ENCODE data around the gene RAET1G.

RAET1G gene

GRCh38 chr6:149871182-149871581 is 51.7 kb downstream of the RAET1G start:
- no peaks in the 10 kb centered on the region for H3K36me3 ChIP-seq (replicated peaks in 1 of 2; ENCODE audit: control insufficient read depth in 2 of 2, insufficient read depth in 2 of 2, low read length in 2 of 2)
- no peak overlapping the region for H3K4me2 ChIP-seq (ENCODE audit: insufficient read depth, low read length, poor library complexity, severe bottlenecking)
- no peak overlapping the region for H3K4me3 ChIP-seq (ENCODE audit: low read length in 2 of 2)
- H2BK120ac ChIP-seq (ENCODE audit: low read depth, low read length), result no peak overlapping the region
- DNase-seq (ENCODE audit: low spot score), result no peak
- H3K4me1 ChIP-seq (ENCODE audit: control insufficient read depth in 2 of 2, insufficient read depth in 1 of 2, low read depth in 1 of 2, low read length in 2 of 2), result peaks cover 0 to 4% of the 10 kb centered on the region in 2 donors
- H2AFZ ChIP-seq (ENCODE audit: low read length), result no peak overlapping the region
- no peak overlapping the region for H3K14ac ChIP-seq (ENCODE audit: low read length)
- no peak overlapping the region for H2BK15ac ChIP-seq (ENCODE audit: low read length)
- H3K9ac ChIP-seq (ENCODE audit: low read depth, low read length, poor library complexity), result no peak overlapping the region
- H2BK12ac ChIP-seq (ENCODE audit: low read length), result no peak overlapping the region
- H3K27ac ChIP-seq (replicated peaks; ENCODE audit: low read length), result no peak overlapping the region
- no peak overlapping the region for H2BK5ac ChIP-seq (ENCODE audit: low read length)
- peaks cover 0 to 2% of the 10 kb centered on the region in 2 donors for H3K9me3 ChIP-seq (replicated peaks in 1 of 2; ENCODE audit: control insufficient read depth in 2 of 2, insufficient read depth in 1 of 2, low read depth in 1 of 2, low read length in 2 of 2)
- H2AK5ac ChIP-seq (ENCODE audit: low read depth, low read length), result no peak overlapping the region
- WGBS, 2 donors (ENCODE audit: extremely low coverage in 2 of 2, insufficient read length in 2 of 2, insufficient replicate concordance in 1 of 2), result no CpG with 5 or more reads among the region's 2 CpGs
- no peak overlapping the region for H3K4ac ChIP-seq (ENCODE audit: low read length)
- no peak overlapping the region for H4K91ac ChIP-seq (ENCODE audit: low read depth, low read length, poor library complexity)
- no peak overlapping the region for H3K23ac ChIP-seq (ENCODE audit: low read depth, low read length, poor library complexity)
- H3K27me3 ChIP-seq (ENCODE audit: control insufficient read depth in 3 of 3, insufficient read depth in 3 of 3, low read depth in 1 of 3, low read length in 3 of 3), result no peaks in the 10 kb centered on the region
- H3K79me1 ChIP-seq (ENCODE audit: low read depth, low read length), result no peaks in the 10 kb centered on the region
- no peak overlapping the region for H3K18ac ChIP-seq (ENCODE audit: low read length)
- H4K8ac ChIP-seq (ENCODE audit: low read depth, low read length), result no peak overlapping the region

GRCh38 chr6:149869275-149869892 is 53.5 kb downstream of the RAET1G start:
- Histone ChIP-seq H3K27me3 (ENCODE audit: control insufficient read depth in 3 of 3, insufficient read depth in 3 of 3, low read depth in 1 of 3, low read length in 3 of 3) (no peaks in the 10 kb centered on the region), H3K9ac (ENCODE audit: low read depth, low read length, poor library complexity) (no peak overlapping the region), H3K4me3 (ENCODE audit: low read length in 2 of 2) (no peak overlapping the region), H2BK12ac (ENCODE audit: low read length) (no peak overlapping the region), H4K8ac (ENCODE audit: low read depth, low read length) (no peak overlapping the region), H3K79me1 (ENCODE audit: low read depth, low read length) (no peaks in the 10 kb centered on the region), H3K23ac (ENCODE audit: low read depth, low read length, poor library complexity) (no peak overlapping the region), H2BK120ac (ENCODE audit: low read depth, low read length) (no peak overlapping the region), H3K4me1 (ENCODE audit: control insufficient read depth in 2 of 2, insufficient read depth in 1 of 2, low read depth in 1 of 2, low read length in 2 of 2) (peaks cover 0 to 5% of the 10 kb centered on the region in 2 donors), H3K36me3 (replicated peaks in 1 of 2; ENCODE audit: control insufficient read depth in 2 of 2, insufficient read depth in 2 of 2, low read length in 2 of 2) (no peaks in the 10 kb centered on the region), H3K18ac (ENCODE audit: low read length) (no peak overlapping the region), H3K4me2 (ENCODE audit: insufficient read depth, low read length, poor library complexity, severe bottlenecking) (no peak overlapping the region), H2AK5ac (ENCODE audit: low read depth, low read length) (no peak overlapping the region), H4K91ac (ENCODE audit: low read depth, low read length, poor library complexity) (no peak overlapping the region), H3K14ac (ENCODE audit: low read length) (no peak overlapping the region), H3K9me3 (replicated peaks in 1 of 2; ENCODE audit: control insufficient read depth in 2 of 2, insufficient read depth in 1 of 2, low read depth in 1 of 2, low read length in 2 of 2) (peaks cover 0 to 2% of the 10 kb centered on the region in 2 donors), H2BK15ac (ENCODE audit: low read length) (no peak overlapping the region), H3K4ac (ENCODE audit: low read length) (no peak overlapping the region), H3K27ac (replicated peaks; ENCODE audit: low read length) (no peak overlapping the region), H2BK5ac (ENCODE audit: low read length) (no peak overlapping the region), H2AFZ (ENCODE audit: low read length) (no peak overlapping the region)
- WGBS, 2 donors (ENCODE audit: extremely low coverage in 2 of 2, insufficient read length in 2 of 2, insufficient replicate concordance in 1 of 2), result no CpG with 5 or more reads among the region's 10 CpGs
- DNase-seq (ENCODE audit: low spot score), result no peak

- H3K4me1 ChIP-seq (ENCODE audit: control insufficient read depth in 2 of 2, insufficient read depth in 1 of 2, low read depth in 1 of 2, low read length in 2 of 2), result peaks cover 0 to 6% of the 10 kb centered on the region in 2 donors
- H3K4ac ChIP-seq (ENCODE audit: low read length), result no peak overlapping the region
- H3K27me3 ChIP-seq (ENCODE audit: control insufficient read depth in 3 of 3, insufficient read depth in 3 of 3, low read depth in 1 of 3, low read length in 3 of 3), result no peaks in the 10 kb centered on the region
- H3K9ac ChIP-seq (ENCODE audit: low read depth, low read length, poor library complexity), result no peak overlapping the region
- H3K27ac ChIP-seq (replicated peaks; ENCODE audit: low read length), result no peak overlapping the region
- no peak overlapping the region for H2BK15ac ChIP-seq (ENCODE audit: low read length)
- H3K14ac ChIP-seq (ENCODE audit: low read length), result no peak overlapping the region
- H2AK5ac ChIP-seq (ENCODE audit: low read depth, low read length), result no peak overlapping the region
- H2BK5ac ChIP-seq (ENCODE audit: low read length), result no peak overlapping the region
- no peak overlapping the region for H3K18ac ChIP-seq (ENCODE audit: low read length)
- no peak overlapping the region for H2BK12ac ChIP-seq (ENCODE audit: low read length)
- H3K36me3 ChIP-seq (replicated peaks in 1 of 2; ENCODE audit: control insufficient read depth in 2 of 2, insufficient read depth in 2 of 2, low read length in 2 of 2), result no peaks in the 10 kb centered on the region
- no peak for DNase-seq (ENCODE audit: low spot score)
- H4K91ac ChIP-seq (ENCODE audit: low read depth, low read length, poor library complexity), result no peak overlapping the region
- no CpG with 5 or more reads among the region's 4 CpGs for whole genome bisulfite sequencing, 2 donors (ENCODE audit: extremely low coverage in 2 of 2, insufficient read length in 2 of 2, insufficient replicate concordance in 1 of 2)
- H2AFZ ChIP-seq (ENCODE audit: low read length), result peak overlapping the region; percentile 2
- no peak overlapping the region for H3K4me3 ChIP-seq (ENCODE audit: low read length in 2 of 2)
- no peak overlapping the region for H2BK120ac ChIP-seq (ENCODE audit: low read depth, low read length)
- no peak overlapping the region for H3K23ac ChIP-seq (ENCODE audit: low read depth, low read length, poor library complexity)
- peaks cover 0 to 2% of the 10 kb centered on the region in 2 donors for H3K9me3 ChIP-seq (replicated peaks in 1 of 2; ENCODE audit: control insufficient read depth in 2 of 2, insufficient read depth in 1 of 2, low read depth in 1 of 2, low read length in 2 of 2)
- H4K8ac ChIP-seq (ENCODE audit: low read depth, low read length), result no peak overlapping the region
- H3K79me1 ChIP-seq (ENCODE audit: low read depth, low read length), result no peaks in the 10 kb centered on the region
- no peak overlapping the region for H3K4me2 ChIP-seq (ENCODE audit: insufficient read depth, low read length, poor library complexity, severe bottlenecking)
These were observed 54.9 kb downstream of the RAET1G start for GRCh38 chr6:149867876-149868640.
